WTC11 (cell line): Measurements from ENCODE around the gene TOP2A. TPM values are rescaled to one million over a fixed set of nuclear protein-coding genes. Genes with fewer than 3 reads are reported as not detected.

Source experiments
- ATAC-seq: fragments of 200-7000 bp; cut with Tn5 transposase; 2 replicates; pipeline ENCODE4 v1.10.0; 2021; ENCODE audit warnings: mild to moderate bottlenecking, moderate library complexity
- CTCF ChIA-PET: fragments of 300-600 bp; sonication (Branson Sonifier 250); formaldehyde crosslinking; loops from one replicate; lab custom pipeline; 2021; ENCODE audit warnings: antibody characterized with exemption; lab: Charles Lee
- POLR2A ChIA-PET: fragments of 350-600 bp; sonication (Branson Sonifier 250); formaldehyde crosslinking; loops from one replicate; lab custom pipeline; 2021; ENCODE audit warnings: antibody characterized with exemption; lab: Charles Lee
- DNase-seq: peaks from one replicate; pipeline ENCODE4 v3.0.0; 2021; ENCODE audit warnings: low spot score
- H3K27ac Mint-ChIP-seq: 2 replicates; pipeline ENCODE4 v1.8.0; 2021; ENCODE audit warnings: mixed read lengths
- H3K27me3 Mint-ChIP-seq: 2 replicates; pipeline ENCODE4 v1.8.0; 2021; ENCODE audit warnings: low read depth, mild to moderate bottlenecking, moderate library complexity, mixed read lengths
- H3K36me3 Mint-ChIP-seq: 2 replicates; pipeline ENCODE4 v1.8.0; 2021; ENCODE audit warnings: mixed read lengths
- H3K4me1 Mint-ChIP-seq: 2 replicates; pipeline ENCODE4 v1.8.0; 2022; ENCODE audit warnings: mixed read lengths
- H3K4me3 Mint-ChIP-seq: 2 replicates; pipeline ENCODE4 v1.8.0; 2021; ENCODE audit warnings: mild to moderate bottlenecking, moderate library complexity, mixed read lengths
- H3K9me3 Mint-ChIP-seq: 2 replicates; pipeline ENCODE4 v1.8.0; 2021; ENCODE audit warnings: mixed read lengths
- ELF4 ChIP-seq: sonication (generic); formaldehyde crosslinking; IDR thresholded peaks from 2 replicates; pipeline ENCODE4 v1.8.1; 2022; ENCODE audit warnings: low read depth, mild to moderate bottlenecking, moderate library complexity, missing genetic modification reagents
- ESRRA ChIP-seq: sonication (generic); formaldehyde crosslinking; IDR thresholded peaks from 2 replicates; pipeline ENCODE4 v1.8.1; 2022; ENCODE audit warnings: mild to moderate bottlenecking, missing genetic modification reagents, borderline replicate concordance
- FOXK1 ChIP-seq: sonication (generic); formaldehyde crosslinking; IDR thresholded peaks from 2 replicates; pipeline ENCODE4 v1.8.0; 2022; ENCODE audit warnings: mild to moderate bottlenecking, moderate library complexity, missing genetic modification reagents
- HMGA2 ChIP-seq: fragments of 250-450 bp; sonication (Bioruptor Pico); IDR thresholded peaks from 2 replicates; pipeline ENCODE4 v1.4.0; 2021; ENCODE audit warnings: mild to moderate bottlenecking, moderate library complexity
- JAZF1 ChIP-seq: fragments of 250-450 bp; sonication (Bioruptor Pico); IDR thresholded peaks from 2 replicates; pipeline ENCODE4 v1.9.0; 2021; ENCODE audit warnings: moderate library complexity, mild to moderate bottlenecking, inconsistent platforms
- JUN ChIP-seq: sonication (generic); formaldehyde crosslinking; IDR thresholded peaks from 2 replicates; pipeline ENCODE4 v1.8.0; 2023; ENCODE audit warnings: mild to moderate bottlenecking, missing genetic modification reagents
- NFATC4 ChIP-seq: fragments of 250-450 bp; sonication (Bioruptor Pico); IDR thresholded peaks from 2 replicates; pipeline ENCODE4 v1.9.0; 2021; ENCODE audit warnings: mild to moderate bottlenecking
- NFYB ChIP-seq: sonication (generic); formaldehyde crosslinking; conservative IDR thresholded peaks from 2 replicates; pipeline ENCODE4 v1.8.0; 2022; ENCODE audit warnings: low read depth, missing genetic modification reagents
- SMAD3 ChIP-seq: sonication (generic); formaldehyde crosslinking; IDR thresholded peaks from 2 replicates; pipeline ENCODE4 v1.8.0; 2022; ENCODE audit warnings: missing genetic modification reagents, mild to moderate bottlenecking, borderline replicate concordance
- SP1 ChIP-seq: sonication (generic); formaldehyde crosslinking; conservative IDR thresholded peaks from 2 replicates; pipeline ENCODE4 v1.8.1; 2022; ENCODE audit warnings: missing genetic modification reagents
- TEAD1 ChIP-seq: sonication (generic); formaldehyde crosslinking; IDR thresholded peaks from 2 replicates; pipeline ENCODE4 v1.8.0; 2022; ENCODE audit warnings: mild to moderate bottlenecking, missing genetic modification reagents
- TEAD4 ChIP-seq: sonication (generic); formaldehyde crosslinking; IDR thresholded peaks from 2 replicates; pipeline ENCODE4 v1.8.0; 2022; ENCODE audit warnings: mild to moderate bottlenecking, missing genetic modification reagents
- ZNF121 ChIP-seq: sonication (generic); formaldehyde crosslinking; IDR thresholded peaks from 2 replicates; pipeline ENCODE4 v1.8.0; 2023; ENCODE audit warnings: missing genetic modification reagents
- ZNF263 ChIP-seq: sonication (generic); formaldehyde crosslinking; IDR thresholded peaks from 2 replicates; pipeline ENCODE4 v1.8.1; 2022; ENCODE audit warnings: low read depth, mild to moderate bottlenecking, moderate library complexity, missing genetic modification reagents
- ZNF416 ChIP-seq: fragments of 250-450 bp; sonication (Bioruptor Pico); IDR thresholded peaks from 2 replicates; pipeline ENCODE4 v1.9.0; 2021; ENCODE audit warnings: mild to moderate bottlenecking, inconsistent platforms
- ZNF423 ChIP-seq: fragments of 250-450 bp; sonication (Bioruptor Pico); IDR thresholded peaks from 2 replicates; pipeline ENCODE4 v2.1.2; 2022; ENCODE audit warnings: mild to moderate bottlenecking, moderate library complexity
- ZNF671 ChIP-seq: fragments of 250-450 bp; sonication (Bioruptor Pico); IDR thresholded peaks from 2 replicates; pipeline ENCODE4 v1.8.0; 2021; ENCODE audit warnings: mild to moderate bottlenecking
- total RNA-seq: library from RNA; stranded (reverse); gene quantifications from 3 replicates; pipeline ENCODE4 v1.2.3, GENCODE V29; 2021
- TF ChIP-seq, protein P1 (sequence below): sonication (generic); formaldehyde crosslinking; IDR thresholded peaks from 2 replicates; pipeline ENCODE4 v1.8.0; 2023; ENCODE audit warnings: missing genetic modification reagents, mild to moderate bottlenecking, borderline replicate concordance
- TF ChIP-seq, protein P2 (sequence below): fragments of 250-450 bp; sonication (Bioruptor Pico); conservative IDR thresholded peaks from 2 replicates; pipeline ENCODE4 v1.9.0; 2021; ENCODE audit warnings: mild to moderate bottlenecking
- TF ChIP-seq, protein P3 (sequence below): sonication (generic); formaldehyde crosslinking; conservative IDR thresholded peaks from 2 replicates; pipeline ENCODE4 v1.8.1; 2022; ENCODE audit warnings: mild to moderate bottlenecking, missing genetic modification reagents
- TF ChIP-seq, protein P4 (sequence below): sonication (generic); formaldehyde crosslinking; IDR thresholded peaks from 2 replicates; pipeline ENCODE4 v1.8.1; 2022; ENCODE audit warnings: mild to moderate bottlenecking, moderate library complexity, missing genetic modification reagents
- TF ChIP-seq, protein P5 (sequence below): fragments of 250-450 bp; sonication (Bioruptor Pico); IDR thresholded peaks from 2 replicates; pipeline ENCODE4 v1.9.0; 2021; ENCODE audit warnings: mild to moderate bottlenecking
- TF ChIP-seq, protein P6 (sequence below): fragments of 200-600 bp; IDR thresholded peaks from 2 replicates; pipeline ENCODE4 v1.8.0; 2022; ENCODE audit warnings: antibody characterized with exemption

Gene TOP2A
- total RNA-seq, 1 experiment from 2014 or later, result 307 TPM

DNA sequence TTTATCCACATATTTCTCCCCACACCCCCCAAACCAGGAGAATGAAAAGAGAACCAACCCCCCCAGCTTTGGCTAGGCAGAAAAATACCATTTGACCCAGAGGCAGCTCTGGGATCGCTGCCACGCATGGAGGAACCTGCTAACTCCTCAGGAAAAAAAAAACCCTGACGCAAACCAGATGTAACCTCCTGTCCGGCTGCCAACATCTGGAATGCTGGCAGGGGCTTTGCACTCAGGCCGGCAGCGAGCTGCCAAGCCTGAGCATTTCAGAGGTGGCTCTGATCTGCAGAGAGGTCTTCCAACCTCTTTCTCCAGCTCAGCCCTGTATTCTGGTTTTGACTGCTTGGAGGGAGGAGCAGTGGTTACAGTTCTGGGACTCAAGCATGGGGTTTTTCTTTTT is 33.7 kb upstream of the TOP2A start:
- DNase-seq (no peak), ATAC-seq (no peak)
- Mint-ChIP-seq H3K36me3 (peaks cover 34% of the 10 kb centered on the region), H3K27ac (no peak overlapping the region), H3K27me3 (no peaks in the 10 kb centered on the region), H3K4me1 (peaks cover 37% of the 10 kb centered on the region), H3K4me3 (no peak overlapping the region), H3K9me3 (no peaks in the 10 kb centered on the region)
- no peak for TF ChIP-seq SP1 (CRISPR knock-in tag)
- TF ChIP-seq, protein P1, sequence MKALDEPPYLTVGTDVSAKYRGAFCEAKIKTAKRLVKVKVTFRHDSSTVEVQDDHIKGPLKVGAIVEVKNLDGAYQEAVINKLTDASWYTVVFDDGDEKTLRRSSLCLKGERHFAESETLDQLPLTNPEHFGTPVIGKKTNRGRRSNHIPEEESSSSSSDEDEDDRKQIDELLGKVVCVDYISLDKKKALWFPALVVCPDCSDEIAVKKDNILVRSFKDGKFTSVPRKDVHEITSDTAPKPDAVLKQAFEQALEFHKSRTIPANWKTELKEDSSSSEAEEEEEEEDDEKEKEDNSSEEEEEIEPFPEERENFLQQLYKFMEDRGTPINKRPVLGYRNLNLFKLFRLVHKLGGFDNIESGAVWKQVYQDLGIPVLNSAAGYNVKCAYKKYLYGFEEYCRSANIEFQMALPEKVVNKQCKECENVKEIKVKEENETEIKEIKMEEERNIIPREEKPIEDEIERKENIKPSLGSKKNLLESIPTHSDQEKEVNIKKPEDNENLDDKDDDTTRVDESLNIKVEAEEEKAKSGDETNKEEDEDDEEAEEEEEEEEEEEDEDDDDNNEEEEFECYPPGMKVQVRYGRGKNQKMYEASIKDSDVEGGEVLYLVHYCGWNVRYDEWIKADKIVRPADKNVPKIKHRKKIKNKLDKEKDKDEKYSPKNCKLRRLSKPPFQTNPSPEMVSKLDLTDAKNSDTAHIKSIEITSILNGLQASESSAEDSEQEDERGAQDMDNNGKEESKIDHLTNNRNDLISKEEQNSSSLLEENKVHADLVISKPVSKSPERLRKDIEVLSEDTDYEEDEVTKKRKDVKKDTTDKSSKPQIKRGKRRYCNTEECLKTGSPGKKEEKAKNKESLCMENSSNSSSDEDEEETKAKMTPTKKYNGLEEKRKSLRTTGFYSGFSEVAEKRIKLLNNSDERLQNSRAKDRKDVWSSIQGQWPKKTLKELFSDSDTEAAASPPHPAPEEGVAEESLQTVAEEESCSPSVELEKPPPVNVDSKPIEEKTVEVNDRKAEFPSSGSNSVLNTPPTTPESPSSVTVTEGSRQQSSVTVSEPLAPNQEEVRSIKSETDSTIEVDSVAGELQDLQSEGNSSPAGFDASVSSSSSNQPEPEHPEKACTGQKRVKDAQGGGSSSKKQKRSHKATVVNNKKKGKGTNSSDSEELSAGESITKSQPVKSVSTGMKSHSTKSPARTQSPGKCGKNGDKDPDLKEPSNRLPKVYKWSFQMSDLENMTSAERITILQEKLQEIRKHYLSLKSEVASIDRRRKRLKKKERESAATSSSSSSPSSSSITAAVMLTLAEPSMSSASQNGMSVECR (CRISPR knock-in tag), result no peak
- no peak for TF ChIP-seq NFYB (CRISPR knock-in tag)
- TF ChIP-seq, protein P2, sequence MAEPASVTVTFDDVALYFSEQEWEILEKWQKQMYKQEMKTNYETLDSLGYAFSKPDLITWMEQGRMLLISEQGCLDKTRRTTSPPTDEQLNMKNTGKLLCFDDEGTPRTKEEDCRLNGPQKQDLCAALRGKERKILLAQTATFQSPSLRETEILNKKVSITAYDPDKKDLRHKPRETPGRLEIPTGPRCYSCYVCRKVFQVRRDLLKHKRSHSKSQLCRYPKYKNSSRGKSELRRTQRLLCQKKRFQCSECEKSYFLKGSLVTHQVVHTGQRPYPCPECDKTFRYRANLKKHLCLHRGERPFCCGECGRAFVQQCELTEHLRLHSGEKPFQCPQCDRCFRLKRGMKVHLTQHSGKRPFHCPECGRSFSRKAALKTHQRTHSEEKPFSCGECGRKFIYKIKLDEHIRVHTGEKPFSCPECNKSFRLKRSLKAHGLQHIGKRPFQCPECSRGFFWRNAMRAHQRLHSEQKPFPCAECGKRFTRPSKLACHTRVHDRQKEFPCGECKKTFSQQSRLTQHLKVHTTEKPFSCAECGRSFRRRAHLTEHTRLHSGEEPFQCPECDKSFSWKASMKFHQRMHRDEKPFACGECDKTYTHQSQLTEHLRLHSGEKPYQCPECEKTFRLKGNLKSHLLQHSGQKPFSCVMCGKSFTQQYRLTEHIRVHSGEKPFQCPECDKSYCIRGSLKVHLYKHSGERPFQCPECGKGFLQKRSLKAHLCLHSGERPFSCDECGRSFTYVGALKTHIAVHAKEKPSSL (CRISPR knock-in tag), result no peak
- TF ChIP-seq NFATC4 (CRISPR knock-in tag), result no peak
- TF ChIP-seq ZNF121 (CRISPR knock-in tag), result no peak
- no peak for TF ChIP-seq HMGA2
- TF ChIP-seq ZNF263, result no peak
- TF ChIP-seq ELF4 (CRISPR knock-in tag), result no peak
- TF ChIP-seq ZNF671, result no peak
- TF ChIP-seq, protein P3, sequence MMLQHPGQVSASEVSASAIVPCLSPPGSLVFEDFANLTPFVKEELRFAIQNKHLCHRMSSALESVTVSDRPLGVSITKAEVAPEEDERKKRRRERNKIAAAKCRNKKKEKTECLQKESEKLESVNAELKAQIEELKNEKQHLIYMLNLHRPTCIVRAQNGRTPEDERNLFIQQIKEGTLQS (CRISPR knock-in tag), result no peak
- no peak for TF ChIP-seq JAZF1 (CRISPR knock-in tag)
- TF ChIP-seq TEAD4, result no peak
- TF ChIP-seq TEAD1 (CRISPR knock-in tag), result no peak
- no peak for TF ChIP-seq SMAD3 (CRISPR knock-in tag)
- no peak for TF ChIP-seq ZNF416 (CRISPR knock-in tag)
- TF ChIP-seq ESRRA, result no peak
- TF ChIP-seq, protein P4, sequence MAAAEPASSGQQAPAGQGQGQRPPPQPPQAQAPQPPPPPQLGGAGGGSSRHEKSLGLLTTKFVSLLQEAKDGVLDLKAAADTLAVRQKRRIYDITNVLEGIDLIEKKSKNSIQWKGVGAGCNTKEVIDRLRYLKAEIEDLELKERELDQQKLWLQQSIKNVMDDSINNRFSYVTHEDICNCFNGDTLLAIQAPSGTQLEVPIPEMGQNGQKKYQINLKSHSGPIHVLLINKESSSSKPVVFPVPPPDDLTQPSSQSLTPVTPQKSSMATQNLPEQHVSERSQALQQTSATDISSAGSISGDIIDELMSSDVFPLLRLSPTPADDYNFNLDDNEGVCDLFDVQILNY (CRISPR knock-in tag), result no peak
- TF ChIP-seq FOXK1, result no peak
- CTCF ChIA-PET, result interaction anchor here (0.6 to 17.3 kb wide), 10 partner anchors 8 to 1236 kb away, joined by 3 to 293 read pairs (median 4); partner anchors contain the start of gene IGFBP4
- POLR2A ChIA-PET, result no interaction called here

DNA sequence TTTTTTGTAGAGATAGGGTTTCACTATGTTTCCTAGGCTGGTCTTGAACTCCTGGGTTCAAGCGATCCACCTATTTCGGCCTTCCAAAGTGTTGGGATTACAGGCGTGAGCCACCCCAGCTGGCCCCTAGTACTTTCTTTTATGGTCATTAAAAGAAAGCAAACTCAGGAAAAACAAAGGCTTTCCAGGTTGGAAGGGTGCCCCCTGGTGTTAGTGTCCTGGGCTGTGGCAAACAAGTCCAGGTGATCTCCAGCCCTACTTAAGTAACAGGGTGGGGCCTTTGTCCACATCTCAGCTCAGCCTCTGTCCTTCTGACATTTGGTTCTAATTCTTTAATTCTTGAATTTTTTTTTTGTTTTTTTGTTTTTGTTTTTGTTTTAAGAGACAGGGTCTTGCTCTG is 32.5 kb upstream of the TOP2A start:
- Mint-ChIP-seq H3K27ac (peak overlapping the region; percentile 88; the same call in 1 of the 2 replicates), H3K4me1 (peaks cover 44% of the 10 kb centered on the region), H3K27me3 (no peaks in the 10 kb centered on the region)
- ATAC-seq, result peak; percentile 46; the same call in 1 of the 2 replicates
- POLR2A ChIA-PET, result interaction anchor here (0.7 kb wide), 1 partner anchor 74 kb away, joined by 3 read pairs; no protein-coding TSS in a partner anchor
- CTCF ChIA-PET, result interaction anchor here (0.6 to 17.3 kb wide), 27 partner anchors 9 to 132 kb away, joined by 3 to 293 read pairs (median 5); partner anchors contain the start of genes GJD3 and TOP2A
- TF ChIP-seq JUN (CRISPR knock-in tag), result no peak
- TF ChIP-seq, protein P5, sequence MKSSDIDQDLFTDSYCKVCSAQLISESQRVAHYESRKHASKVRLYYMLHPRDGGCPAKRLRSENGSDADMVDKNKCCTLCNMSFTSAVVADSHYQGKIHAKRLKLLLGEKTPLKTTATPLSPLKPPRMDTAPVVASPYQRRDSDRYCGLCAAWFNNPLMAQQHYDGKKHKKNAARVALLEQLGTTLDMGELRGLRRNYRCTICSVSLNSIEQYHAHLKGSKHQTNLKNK (CRISPR knock-in tag), result no peak
- TF ChIP-seq ZNF423 (CRISPR knock-in tag), result 0 out of 2 replicates have a peak, but pooled peaks have one; percentile 3
- TF ChIP-seq, protein P6, sequence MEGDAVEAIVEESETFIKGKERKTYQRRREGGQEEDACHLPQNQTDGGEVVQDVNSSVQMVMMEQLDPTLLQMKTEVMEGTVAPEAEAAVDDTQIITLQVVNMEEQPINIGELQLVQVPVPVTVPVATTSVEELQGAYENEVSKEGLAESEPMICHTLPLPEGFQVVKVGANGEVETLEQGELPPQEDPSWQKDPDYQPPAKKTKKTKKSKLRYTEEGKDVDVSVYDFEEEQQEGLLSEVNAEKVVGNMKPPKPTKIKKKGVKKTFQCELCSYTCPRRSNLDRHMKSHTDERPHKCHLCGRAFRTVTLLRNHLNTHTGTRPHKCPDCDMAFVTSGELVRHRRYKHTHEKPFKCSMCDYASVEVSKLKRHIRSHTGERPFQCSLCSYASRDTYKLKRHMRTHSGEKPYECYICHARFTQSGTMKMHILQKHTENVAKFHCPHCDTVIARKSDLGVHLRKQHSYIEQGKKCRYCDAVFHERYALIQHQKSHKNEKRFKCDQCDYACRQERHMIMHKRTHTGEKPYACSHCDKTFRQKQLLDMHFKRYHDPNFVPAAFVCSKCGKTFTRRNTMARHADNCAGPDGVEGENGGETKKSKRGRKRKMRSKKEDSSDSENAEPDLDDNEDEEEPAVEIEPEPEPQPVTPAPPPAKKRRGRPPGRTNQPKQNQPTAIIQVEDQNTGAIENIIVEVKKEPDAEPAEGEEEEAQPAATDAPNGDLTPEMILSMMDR, result 0 out of 2 replicates have a peak, but pooled peaks have one; percentile 22
- TF ChIP-seq, all 79 proteins: peak for 2
- Mint-ChIP-seq H3K36me3 (peaks cover 25% of the 10 kb centered on the region), H3K4me3 (no peak overlapping the region), H3K9me3 (no peaks in the 10 kb centered on the region)
- DNase-seq, result peak; percentile 78
